ENCODE measurements around the gene SCMH1.

DNA sequence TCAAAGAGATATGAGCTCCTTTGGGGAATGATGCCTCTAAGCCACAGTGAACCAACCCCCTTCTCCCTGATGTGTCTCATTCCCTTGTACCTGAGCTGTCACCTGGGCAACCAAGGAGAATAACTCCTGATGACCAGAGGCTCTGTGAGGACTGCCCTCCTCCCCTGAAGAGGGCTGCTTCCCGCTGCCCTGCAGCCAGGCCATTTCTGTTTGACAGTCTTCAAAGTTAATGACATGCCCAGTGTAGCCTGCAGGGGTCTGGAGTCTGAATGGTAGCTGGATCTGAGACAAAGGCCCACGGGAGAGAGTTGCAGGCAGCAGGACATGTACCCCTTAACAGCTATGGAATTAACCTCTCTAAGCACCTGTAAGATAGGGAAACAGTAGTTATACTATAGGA is 217.2 kb downstream of the SCMH1 start:
- no peak for TF ChIP-seq REST (IDR thresholded peaks at IDR 0.05; ENCODE audit: low read depth)
- no peak for TF ChIP-seq RAD21 (IDR thresholded peaks at IDR 0.05; ENCODE audit: low read depth)
- no peak for TF ChIP-seq CEBPB (IDR thresholded peaks at IDR 0.05)
- TF ChIP-seq YY1 (IDR thresholded peaks at IDR 0.05; ENCODE audit: low read depth): no peak
